ENCODE results near the gene MDM2. TPM values are rescaled to one million over a fixed set of nuclear protein-coding genes. Genes with fewer than 3 reads are reported as not detected.

MDM2 gene
- total and polyA plus RNA-seq, 10 donors: 41.5 to 248 (median 111) TPM

- Histone ChIP-seq H3K4me3 (no peak overlapping the region), H3K27ac (no peak overlapping the region), H3K27me3 (replicated peaks in 1 of 7) (no peaks in the 10 kb centered on the region), H3K9me3 (peaks cover 0 to 9% (median 0%) of the 10 kb centered on the region in 8 donors), H3K4me1 (no peaks in the 10 kb centered on the region), H3K36me3 (peaks cover 0 to 48% (median 2%) of the 10 kb centered on the region in 6 donors)
- DNase-seq: no peak
- TF ChIP-seq POLR2AphosphoS5 (IDR thresholded peaks at IDR 0.05): no peak
- intact Hi-C loops (cut with DNase I; ENCODE audit: low total_unique reads): no loop called here
- 83 to 91% (median 87%) methylated on average over 3 of the region's 3 CpGs for WGBS, 5 donors
Observed at GRCh38 chr12:68883151-68883550, 75.2 kb downstream of the MDM2 start.

GRCh38 chr12:68884251-68884650 lies 76.3 kb downstream of the MDM2 start:
- 90 to 99% (median 97%) methylated on average over 5 of the region's 5 CpGs for WGBS, 5 donors
- TF ChIP-seq CTCF (IDR thresholded peaks at IDR 0.05 in 8 of 11, conservative IDR thresholded peaks at IDR 0.05 in 3 of 11) (no peak), POLR2A (IDR thresholded peaks at IDR 0.05) (no peak), POLR2AphosphoS5 (IDR thresholded peaks at IDR 0.05) (no peak)
- intact Hi-C loops (cut with DNase I; ENCODE audit: low total_unique reads): no loop called here
- H3K4me1 ChIP-seq: no peaks in the 10 kb centered on the region
- H3K4me3 ChIP-seq: no peak overlapping the region
- DNase-seq: no peak
- no peaks in the 10 kb centered on the region for H3K27me3 ChIP-seq (replicated peaks in 1 of 7)
- peaks cover 0 to 4% (median 0%) of the 10 kb centered on the region in 8 donors for H3K9me3 ChIP-seq
- no peak overlapping the region for H3K27ac ChIP-seq
- H3K36me3 ChIP-seq: peaks cover 0 to 39% (median 2%) of the 10 kb centered on the region in 6 donors

- H3K36me3 ChIP-seq: peaks cover 0 to 35% (median 2%) of the 10 kb centered on the region in 6 donors
- DNase-seq: no peak
- no peak overlapping the region for H3K4me3 ChIP-seq
- TF ChIP-seq POLR2AphosphoS5 (IDR thresholded peaks at IDR 0.05) (no peak), POLR2A (IDR thresholded peaks at IDR 0.05) (no peak), CTCF (IDR thresholded peaks at IDR 0.05 in 8 of 11, conservative IDR thresholded peaks at IDR 0.05 in 3 of 11) (no peak)
- H3K9me3 ChIP-seq: peaks cover 0 to 4% (median 0%) of the 10 kb centered on the region in 8 donors
- 81 to 91% (median 90%) methylated on average over 3 of the region's 3 CpGs for WGBS, 5 donors
- H3K4me1 ChIP-seq: peaks cover 0 to 8% (median 0%) of the 10 kb centered on the region in 6 donors
- intact Hi-C loops (cut with DNase I; ENCODE audit: low total_unique reads): no loop called here
- H3K27ac ChIP-seq: no peak overlapping the region
- no peaks in the 10 kb centered on the region for H3K27me3 ChIP-seq (replicated peaks in 1 of 7)
Observed at GRCh38 chr12:68885381-68885780, 77.4 kb downstream of the MDM2 start.

- intact Hi-C loops (cut with DNase I; ENCODE audit: low total_unique reads): no loop called here
- Histone ChIP-seq H3K4me1 (peaks cover 0 to 19% (median 0%) of the 10 kb centered on the region in 6 donors), H3K27me3 (replicated peaks in 1 of 7) (no peaks in the 10 kb centered on the region), H3K9me3 (peaks cover 0 to 4% (median 0%) of the 10 kb centered on the region in 8 donors), H3K4me3 (no peak overlapping the region), H3K36me3 (peaks cover 0 to 35% (median 2%) of the 10 kb centered on the region in 6 donors), H3K27ac (no peak overlapping the region)
- TF ChIP-seq POLR2A (IDR thresholded peaks at IDR 0.05) (no peak), CTCF (IDR thresholded peaks at IDR 0.05 in 8 of 11, conservative IDR thresholded peaks at IDR 0.05 in 3 of 11) (no peak), POLR2AphosphoS5 (IDR thresholded peaks at IDR 0.05) (no peak)
- DNase-seq: no peak
- WGBS, 5 donors: 90 to 91% (median 90%) methylated on average over 5 of the region's 5 CpGs
Observed at GRCh38 chr12:68886636-68887572, 78.9 kb downstream of the MDM2 start.

Measured in spleen (tissue), 11 donors.